ENCODE results near the gene TMEM243. TPM values are rescaled to one million over a fixed set of nuclear protein-coding genes. Genes with fewer than 3 reads are reported as not detected.

Gene TMEM243
- total and polyA plus RNA-seq, 2 donors (not counting 3 experiments of a cell fraction or from before 2014, with no cell fraction given), result 26.9 to 28.8 TPM

DNA sequence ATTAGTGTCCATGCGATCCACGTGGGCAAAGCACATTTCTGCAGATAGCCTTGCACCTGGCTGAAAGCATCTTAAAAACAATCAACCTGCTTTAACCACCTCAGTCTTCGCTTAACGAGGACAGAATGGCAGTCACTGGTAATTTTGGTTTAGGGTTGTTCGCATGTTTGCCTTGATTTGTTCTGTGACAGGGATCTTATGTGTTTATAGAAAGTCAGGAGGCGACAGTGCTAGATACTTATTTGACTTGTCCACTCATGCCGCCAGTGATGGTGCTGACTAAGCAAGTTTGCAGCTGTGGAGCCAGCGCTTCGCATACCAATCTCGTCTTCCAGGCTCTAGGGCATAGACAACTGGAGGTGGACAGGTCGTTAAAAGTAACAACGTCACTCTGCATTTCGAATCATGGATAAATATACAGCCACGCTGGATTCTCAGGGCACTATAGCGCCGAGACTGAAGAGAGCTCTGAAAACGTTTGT is 1.2 kb upstream of the TMEM243 start:
- peak overlapping the region; percentile 79 for H3K4me2 ChIP-seq (ENCODE audit: insufficient read depth, low read length)
- TF ChIP-seq POLR2AphosphoS5 (IDR thresholded peaks at IDR 0.05; ENCODE audit: insufficient read depth, low read depth, low read length), result no peak
- no peak for TF ChIP-seq EZH2 (IDR thresholded peaks at IDR 0.05; ENCODE audit: borderline replicate concordance, low read depth, low read length, severe bottlenecking)
- TF ChIP-seq, protein P1, sequence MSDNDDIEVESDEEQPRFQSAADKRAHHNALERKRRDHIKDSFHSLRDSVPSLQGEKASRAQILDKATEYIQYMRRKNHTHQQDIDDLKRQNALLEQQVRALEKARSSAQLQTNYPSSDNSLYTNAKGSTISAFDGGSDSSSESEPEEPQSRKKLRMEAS (IDR thresholded peaks at IDR 0.05; ENCODE audit: insufficient read depth, insufficient read length), result no peak
- no peak for TF ChIP-seq FOS (IDR thresholded peaks at IDR 0.05; ENCODE audit: borderline replicate concordance, insufficient read depth, low read length)
- TF ChIP-seq POLR2A (IDR thresholded peaks at IDR 0.05; ENCODE audit: low read depth, low read length), result no peak
- no peak for TF ChIP-seq MYC (IDR thresholded peaks at IDR 0.05; ENCODE audit: low read depth, low read length)
- no peak for TF ChIP-seq GATA2 (IDR thresholded peaks at IDR 0.05; ENCODE audit: insufficient read depth, insufficient read length, low read depth, low read length)
- TF ChIP-seq JUN (IDR thresholded peaks at IDR 0.05; ENCODE audit: borderline replicate concordance, insufficient read depth, insufficient read length, low read depth), result no peak
- TF ChIP-seq, protein P2, sequence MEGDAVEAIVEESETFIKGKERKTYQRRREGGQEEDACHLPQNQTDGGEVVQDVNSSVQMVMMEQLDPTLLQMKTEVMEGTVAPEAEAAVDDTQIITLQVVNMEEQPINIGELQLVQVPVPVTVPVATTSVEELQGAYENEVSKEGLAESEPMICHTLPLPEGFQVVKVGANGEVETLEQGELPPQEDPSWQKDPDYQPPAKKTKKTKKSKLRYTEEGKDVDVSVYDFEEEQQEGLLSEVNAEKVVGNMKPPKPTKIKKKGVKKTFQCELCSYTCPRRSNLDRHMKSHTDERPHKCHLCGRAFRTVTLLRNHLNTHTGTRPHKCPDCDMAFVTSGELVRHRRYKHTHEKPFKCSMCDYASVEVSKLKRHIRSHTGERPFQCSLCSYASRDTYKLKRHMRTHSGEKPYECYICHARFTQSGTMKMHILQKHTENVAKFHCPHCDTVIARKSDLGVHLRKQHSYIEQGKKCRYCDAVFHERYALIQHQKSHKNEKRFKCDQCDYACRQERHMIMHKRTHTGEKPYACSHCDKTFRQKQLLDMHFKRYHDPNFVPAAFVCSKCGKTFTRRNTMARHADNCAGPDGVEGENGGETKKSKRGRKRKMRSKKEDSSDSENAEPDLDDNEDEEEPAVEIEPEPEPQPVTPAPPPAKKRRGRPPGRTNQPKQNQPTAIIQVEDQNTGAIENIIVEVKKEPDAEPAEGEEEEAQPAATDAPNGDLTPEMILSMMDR (IDR thresholded peaks at IDR 0.05; ENCODE audit: extremely low read depth in 1 of 2, insufficient read depth in 1 of 2, low read depth in 1 of 2, low read length in 2 of 2), result no peak
- peaks cover 3 to 16% of the 10 kb centered on the region in 2 experiments for H3K27me3 ChIP-seq (ENCODE audit: control insufficient read depth in 2 of 2, insufficient read depth in 2 of 2, low read length in 2 of 2)
- peak overlapping the region in 2 of 3 experiments; percentile 63 to 76 for H3K4me3 ChIP-seq (replicated peaks in 1 of 3; ENCODE audit: insufficient read depth in 1 of 3, low read depth in 1 of 3, low read length in 3 of 3)
- no peaks in the 10 kb centered on the region for H3K36me3 ChIP-seq (ENCODE audit: control insufficient read depth in 2 of 2, extremely low read depth in 1 of 2, insufficient read depth in 2 of 2, low read length in 2 of 2)
- CTCF ChIA-PET, result interaction anchor here (0.8 to 2.2 kb wide), 8 partner anchors 13 to 309 kb away, joined by 3 to 9 read pairs (median 5); partner anchors contain the start of gene DMTF1
- intact Hi-C loops (cut with micrococcal nuclease) (loop anchor here (1.0 to 5.0 kb wide), 3 partner anchors 17 to 656 kb away; partner anchors contain the start of genes DBF4 and SLC25A40), dilution Hi-C loops (cut with MboI; ENCODE audit: extremely low pct_ligation_motif_present, low sequenced_read_pairs) (no loop called here)
- POLR2A ChIA-PET, result interaction anchor here (0.9 to 2.7 kb wide), 4 partner anchors 10 to 69 kb away, joined by 3 to 15 read pairs (median 4); partner anchors contain the start of gene DMTF1
- peaks cover 13% of the 10 kb centered on the region for H3K79me2 ChIP-seq (ENCODE audit: control insufficient read depth, insufficient read depth, low read length)
- no peak for FAIRE-seq
- no peaks in the 10 kb centered on the region for H3K9me3 ChIP-seq (replicated peaks; ENCODE audit: control insufficient read depth, insufficient read depth, low read length)
- H3K9me1 ChIP-seq (replicated peaks; ENCODE audit: control insufficient read depth, extremely low read depth, insufficient read depth, low read length), result no peaks in the 10 kb centered on the region
- H3K27ac ChIP-seq (ENCODE audit: insufficient read depth, low read depth, low read length), result no peak overlapping the region
- peaks cover 18% of the 10 kb centered on the region for H3K4me1 ChIP-seq (ENCODE audit: control insufficient read depth, extremely low read depth, insufficient read depth, low read length)
- no peaks in the 10 kb centered on the region for H4K20me1 ChIP-seq (replicated peaks; ENCODE audit: control insufficient read depth, extremely low read depth, insufficient read depth, low read length)
- peak overlapping the region; percentile 75 for H2AFZ ChIP-seq (ENCODE audit: low read depth, low read length)
- no peak overlapping the region for H3K9ac ChIP-seq (replicated peaks; ENCODE audit: extremely low read depth, insufficient read depth, low read length)
- no TSS peak for BruUV-seq (replicated peaks)
- no peak for DNase-seq (ENCODE audit: low read depth, low spot score)

All from endothelial cell of umbilical vein (primary cell).